ENCODE results near the gene STXBP6.

Gene STXBP6

DNA sequence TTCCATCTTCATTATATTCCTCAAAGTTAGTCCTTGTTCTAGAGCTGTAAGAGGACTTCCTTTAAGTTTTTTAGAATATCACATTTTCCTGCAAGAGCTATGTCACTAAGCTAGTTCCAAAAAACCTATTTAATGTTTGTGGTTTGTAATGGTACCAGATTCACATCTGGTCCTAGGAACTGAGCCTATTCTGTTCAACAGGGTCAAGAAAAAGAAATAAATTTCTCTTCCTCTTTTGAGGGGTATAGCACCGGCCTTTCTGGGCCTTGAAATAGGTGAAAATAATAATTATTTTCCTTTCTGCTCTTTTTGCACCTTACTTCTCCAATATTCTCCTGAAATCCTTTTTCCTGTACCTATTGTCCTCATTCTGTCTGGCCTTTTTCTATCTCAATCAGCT, 3.6 kb upstream of the STXBP6 start:
- no peaks in the 10 kb centered on the region for H3K27me3 ChIP-seq (ENCODE audit: control insufficient read depth in 2 of 2, insufficient read depth in 2 of 2, low read length in 2 of 2)
- no peak overlapping the region for H3K4me3 ChIP-seq (ENCODE audit: low read length in 2 of 2)
- no peak overlapping the region for H3K9ac ChIP-seq (ENCODE audit: low read depth in 1 of 2, low read length in 2 of 2)
- no peak overlapping the region for H3K27ac ChIP-seq (ENCODE audit: low read depth in 2 of 2, low read length in 2 of 2)
- peaks cover 8 to 23% of the 10 kb centered on the region in 2 donors for H3K4me1 ChIP-seq (ENCODE audit: control insufficient read depth in 2 of 2, insufficient read depth in 2 of 2, low read length in 2 of 2)
- no peaks in the 10 kb centered on the region for H3K36me3 ChIP-seq (ENCODE audit: control insufficient read depth in 2 of 2, insufficient read depth in 2 of 2, low read length in 2 of 2)
- no peaks in the 10 kb centered on the region for H3K9me3 ChIP-seq (ENCODE audit: control insufficient read depth in 2 of 2, low read length in 2 of 2)

DNA sequence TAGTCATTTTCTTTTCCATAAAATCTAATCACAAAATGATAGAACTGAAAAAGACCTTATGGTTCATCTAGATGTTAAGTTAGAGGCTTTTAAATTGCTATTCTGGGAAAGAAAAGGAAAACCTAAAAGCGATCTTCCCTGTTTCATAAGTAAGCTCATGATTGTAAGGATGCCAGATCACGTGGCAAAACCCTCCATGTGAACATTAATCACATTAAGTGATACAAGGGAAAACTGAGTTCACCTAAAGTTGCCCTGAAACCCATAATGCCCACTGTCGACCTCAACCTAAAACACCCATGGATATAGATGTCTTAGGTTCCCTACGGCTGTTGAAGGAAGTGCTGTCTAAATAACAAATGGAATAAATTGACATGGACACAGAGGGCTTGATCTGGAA, 3.0 kb upstream of the STXBP6 start:
- no peaks in the 10 kb centered on the region for H3K9me3 ChIP-seq (ENCODE audit: control insufficient read depth in 2 of 2, low read length in 2 of 2)
- no peaks in the 10 kb centered on the region for H3K27me3 ChIP-seq (ENCODE audit: control insufficient read depth in 2 of 2, insufficient read depth in 2 of 2, low read length in 2 of 2)
- H3K9ac ChIP-seq (ENCODE audit: low read depth in 1 of 2, low read length in 2 of 2), result no peak overlapping the region
- no peaks in the 10 kb centered on the region for H3K36me3 ChIP-seq (ENCODE audit: control insufficient read depth in 2 of 2, insufficient read depth in 2 of 2, low read length in 2 of 2)
- no peak overlapping the region for H3K27ac ChIP-seq (ENCODE audit: low read depth in 2 of 2, low read length in 2 of 2)
- no peak overlapping the region for H3K4me3 ChIP-seq (ENCODE audit: low read length in 2 of 2)
- H3K4me1 ChIP-seq (ENCODE audit: control insufficient read depth in 2 of 2, insufficient read depth in 2 of 2, low read length in 2 of 2), result peaks cover 11 to 28% of the 10 kb centered on the region in 2 donors

DNA sequence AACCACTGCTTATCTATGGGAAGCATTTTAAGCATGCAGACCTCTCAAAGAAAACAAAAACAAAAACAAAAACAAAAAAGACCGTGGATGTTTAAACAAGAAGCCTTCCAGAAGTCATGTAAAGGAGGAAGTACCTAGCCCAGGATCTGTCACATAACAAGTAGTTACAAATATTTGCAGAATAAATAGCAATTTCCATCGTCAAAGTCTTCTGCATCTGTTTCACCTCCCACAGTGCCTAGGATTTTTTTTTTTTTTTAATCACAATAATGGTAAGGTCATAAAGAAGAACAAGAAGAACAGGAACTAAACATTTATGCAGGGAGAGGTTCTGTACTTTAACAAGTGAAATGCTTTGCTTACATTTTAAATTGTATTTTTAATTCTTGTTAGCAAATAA, 2.4 kb upstream of the STXBP6 start:
- Histone ChIP-seq H3K4me1 (ENCODE audit: control insufficient read depth in 2 of 2, insufficient read depth in 2 of 2, low read length in 2 of 2) (peaks cover 11 to 28% of the 10 kb centered on the region in 2 donors), H3K27ac (ENCODE audit: low read depth in 2 of 2, low read length in 2 of 2) (peak overlapping the region; percentile 13 to 50), H3K9ac (ENCODE audit: low read depth in 1 of 2, low read length in 2 of 2) (no peak overlapping the region), H3K27me3 (ENCODE audit: control insufficient read depth in 2 of 2, insufficient read depth in 2 of 2, low read length in 2 of 2) (no peaks in the 10 kb centered on the region), H3K36me3 (ENCODE audit: control insufficient read depth in 2 of 2, insufficient read depth in 2 of 2, low read length in 2 of 2) (no peaks in the 10 kb centered on the region), H3K4me3 (ENCODE audit: low read length in 2 of 2) (no peak overlapping the region), H3K9me3 (ENCODE audit: control insufficient read depth in 2 of 2, low read length in 2 of 2) (no peaks in the 10 kb centered on the region)

DNA sequence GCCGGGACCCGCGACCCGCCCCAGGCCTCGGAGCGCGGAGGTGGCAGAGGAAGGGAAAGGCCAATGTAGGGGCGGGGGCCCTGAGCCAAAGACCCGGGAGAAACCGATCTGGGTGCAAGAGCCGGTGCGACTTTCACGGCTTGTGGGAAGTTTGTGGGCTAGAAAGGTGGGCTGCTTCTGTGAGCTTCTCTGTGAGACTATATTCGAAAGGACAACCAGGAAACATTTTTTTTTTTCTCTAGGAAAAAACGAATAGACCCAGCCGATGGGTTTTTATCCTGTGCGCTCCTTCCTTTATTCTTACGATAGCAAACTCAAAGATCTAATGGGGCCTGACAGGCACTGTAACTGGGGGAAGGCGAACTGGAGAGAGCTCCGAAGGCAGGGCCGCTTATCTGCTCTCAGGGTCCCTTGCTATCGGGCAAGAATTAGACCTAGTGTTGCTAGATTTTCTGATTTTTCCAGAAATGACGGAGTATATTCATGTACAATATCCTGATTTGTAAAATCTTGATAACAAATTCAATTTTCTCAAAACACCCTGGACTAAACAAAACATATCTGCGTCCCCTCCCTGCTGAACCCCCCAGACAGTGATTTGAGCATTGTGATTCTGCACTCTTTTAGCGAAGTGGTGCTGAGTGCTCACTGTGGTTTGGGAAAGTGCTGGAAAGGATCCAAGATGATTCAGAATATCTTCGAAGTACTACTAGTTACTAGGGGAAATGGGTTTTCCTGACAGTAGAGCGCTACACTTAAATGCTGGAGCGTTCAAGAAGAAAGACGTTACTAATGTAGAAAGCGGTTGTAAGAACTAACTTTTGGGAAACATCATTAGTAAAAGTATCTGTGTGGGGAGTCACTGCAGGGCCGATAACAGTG, 563 bp upstream of the STXBP6 start:
- H3K36me3 ChIP-seq (ENCODE audit: control insufficient read depth in 2 of 2, insufficient read depth in 2 of 2, low read length in 2 of 2), result no peaks in the 10 kb centered on the region
- peaks cover 11 to 28% of the 10 kb centered on the region in 2 donors for H3K4me1 ChIP-seq (ENCODE audit: control insufficient read depth in 2 of 2, insufficient read depth in 2 of 2, low read length in 2 of 2)
- H3K9ac ChIP-seq (ENCODE audit: low read depth in 1 of 2, low read length in 2 of 2), result peak overlapping the region; percentile 71 to 76
- no peaks in the 10 kb centered on the region for H3K27me3 ChIP-seq (ENCODE audit: control insufficient read depth in 2 of 2, insufficient read depth in 2 of 2, low read length in 2 of 2)
- H3K9me3 ChIP-seq (ENCODE audit: control insufficient read depth in 2 of 2, low read length in 2 of 2), result no peaks in the 10 kb centered on the region
- peak overlapping the region; percentile 63 to 69 for H3K27ac ChIP-seq (ENCODE audit: low read depth in 2 of 2, low read length in 2 of 2)
- H3K4me3 ChIP-seq (ENCODE audit: low read length in 2 of 2), result peak overlapping the region; percentile 73 to 77

DNA sequence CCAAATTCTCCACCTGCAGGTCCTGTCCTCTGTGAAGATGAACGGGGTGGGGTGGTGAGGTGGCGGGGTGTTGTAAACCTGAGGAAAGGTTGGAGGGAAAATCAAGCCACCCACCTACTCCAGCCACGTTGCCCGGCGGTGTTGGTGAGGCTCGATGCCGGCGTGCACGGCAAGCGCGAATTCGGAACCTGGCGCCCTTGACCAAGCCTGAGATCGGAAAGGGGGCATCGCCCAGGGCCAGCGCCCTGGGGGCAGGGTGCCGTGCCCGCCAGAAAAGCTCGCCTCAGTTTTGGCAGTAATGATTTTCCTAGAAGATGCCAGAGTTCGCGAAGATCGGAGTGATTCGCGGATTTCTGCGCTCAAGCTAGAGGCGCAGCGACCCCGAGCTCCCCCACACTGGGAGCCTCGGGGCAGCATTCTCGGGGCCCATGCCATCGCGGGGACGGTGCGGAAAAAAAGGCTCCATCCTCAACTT, 817 bp downstream of the STXBP6 start:
- Histone ChIP-seq H3K4me3 (ENCODE audit: low read length in 2 of 2) (peak overlapping the region; percentile 77 to 78), H3K36me3 (ENCODE audit: control insufficient read depth in 2 of 2, insufficient read depth in 2 of 2, low read length in 2 of 2) (no peaks in the 10 kb centered on the region), H3K27me3 (ENCODE audit: control insufficient read depth in 2 of 2, insufficient read depth in 2 of 2, low read length in 2 of 2) (no peaks in the 10 kb centered on the region), H3K4me1 (ENCODE audit: control insufficient read depth in 2 of 2, insufficient read depth in 2 of 2, low read length in 2 of 2) (peaks cover 11 to 23% of the 10 kb centered on the region in 2 donors), H3K27ac (ENCODE audit: low read depth in 2 of 2, low read length in 2 of 2) (peak overlapping the region; percentile 9 to 63), H3K9ac (ENCODE audit: low read depth in 1 of 2, low read length in 2 of 2) (peak overlapping the region; percentile 64 to 76), H3K9me3 (ENCODE audit: control insufficient read depth in 2 of 2, low read length in 2 of 2) (no peaks in the 10 kb centered on the region)

DNA sequence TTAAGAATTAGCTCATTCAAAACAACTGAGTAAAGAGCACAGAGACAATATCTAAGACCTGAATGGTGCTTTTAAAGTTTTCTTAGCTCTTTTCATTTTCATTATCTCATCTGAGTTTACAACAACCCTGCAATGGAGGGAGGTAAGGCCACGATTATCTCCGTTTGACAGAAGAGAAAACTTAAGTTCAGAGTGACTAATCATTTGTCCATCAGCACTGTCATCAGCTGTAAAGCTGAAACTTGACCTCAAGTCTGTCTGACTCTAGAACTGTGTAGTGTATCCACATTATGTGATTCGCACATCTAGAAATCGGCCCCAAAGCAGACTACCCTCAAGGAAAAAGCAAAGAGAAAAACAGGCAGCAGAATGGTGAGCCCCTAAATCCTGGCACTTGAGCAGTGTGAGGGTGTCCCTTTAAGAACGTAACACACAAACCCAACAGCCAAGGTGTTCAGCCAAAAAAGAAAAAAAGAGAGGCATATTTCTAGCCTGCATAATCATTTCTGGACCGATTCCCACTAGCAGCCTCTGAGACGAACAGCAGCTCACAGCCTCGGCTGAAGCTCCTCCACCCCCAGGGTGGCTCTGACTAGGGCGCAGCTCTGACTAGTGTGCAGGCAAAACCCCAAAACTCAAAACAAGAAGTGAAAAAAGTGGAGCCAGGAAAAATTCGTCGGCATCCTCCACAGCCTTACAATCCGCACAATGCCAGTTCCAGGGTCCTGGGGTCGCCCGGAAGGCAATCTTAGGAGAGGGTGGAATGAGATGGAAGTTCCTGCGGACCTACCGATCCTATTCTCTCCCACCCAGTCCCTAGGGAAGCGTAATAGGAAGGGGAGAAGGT, 1.6 kb downstream of the STXBP6 start:
- Histone ChIP-seq H3K36me3 (ENCODE audit: control insufficient read depth in 2 of 2, insufficient read depth in 2 of 2, low read length in 2 of 2) (no peaks in the 10 kb centered on the region), H3K27ac (ENCODE audit: low read depth in 2 of 2, low read length in 2 of 2) (peak overlapping the region; percentile 9 to 45), H3K4me3 (ENCODE audit: low read length in 2 of 2) (peak overlapping the region; percentile 77 to 78), H3K27me3 (ENCODE audit: control insufficient read depth in 2 of 2, insufficient read depth in 2 of 2, low read length in 2 of 2) (no peaks in the 10 kb centered on the region), H3K9ac (ENCODE audit: low read depth in 1 of 2, low read length in 2 of 2) (peak overlapping the region; percentile 64 to 76), H3K9me3 (ENCODE audit: control insufficient read depth in 2 of 2, low read length in 2 of 2) (no peaks in the 10 kb centered on the region), H3K4me1 (ENCODE audit: control insufficient read depth in 2 of 2, insufficient read depth in 2 of 2, low read length in 2 of 2) (peaks cover 11 to 23% of the 10 kb centered on the region in 2 donors)

DNA sequence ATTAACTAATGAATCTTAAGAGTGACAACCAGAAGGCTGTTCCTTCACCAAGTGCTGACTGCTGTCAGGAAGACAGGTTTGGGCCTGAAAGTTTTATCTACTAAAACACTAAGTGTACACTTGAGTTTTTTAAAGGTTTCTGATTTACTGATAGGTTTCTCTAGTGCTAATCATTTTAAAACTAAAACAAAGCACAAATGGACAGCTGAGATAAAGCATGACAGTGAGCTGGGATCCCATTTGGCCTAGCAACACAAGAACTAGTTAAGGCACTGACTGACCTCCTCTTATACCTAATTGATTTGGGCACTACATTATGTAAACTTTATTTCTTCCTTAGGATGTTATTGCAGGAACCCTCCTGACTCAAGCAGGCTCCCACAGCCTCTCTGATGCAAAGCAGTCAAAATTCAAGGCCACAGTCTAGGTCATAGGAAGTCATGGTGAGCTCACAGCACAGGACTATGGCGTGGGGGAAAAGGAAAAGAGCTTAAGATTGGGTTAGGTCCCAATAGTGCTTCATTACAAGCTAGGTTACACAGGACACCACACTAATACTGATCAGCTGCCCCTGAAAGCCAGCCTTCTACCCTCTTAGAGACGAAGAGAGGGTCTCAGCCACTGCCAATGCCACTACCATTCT, 3.5 kb downstream of the STXBP6 start:
- peaks cover 17 to 34% of the 10 kb centered on the region in 2 donors for H3K4me1 ChIP-seq (ENCODE audit: control insufficient read depth in 2 of 2, insufficient read depth in 2 of 2, low read length in 2 of 2)
- H3K4me3 ChIP-seq (ENCODE audit: low read length in 2 of 2), result no peak overlapping the region
- no peaks in the 10 kb centered on the region for H3K36me3 ChIP-seq (ENCODE audit: control insufficient read depth in 2 of 2, insufficient read depth in 2 of 2, low read length in 2 of 2)
- H3K27me3 ChIP-seq (ENCODE audit: control insufficient read depth in 2 of 2, insufficient read depth in 2 of 2, low read length in 2 of 2), result no peaks in the 10 kb centered on the region
- no peak overlapping the region for H3K9ac ChIP-seq (ENCODE audit: low read depth in 1 of 2, low read length in 2 of 2)
- no peak overlapping the region for H3K27ac ChIP-seq (ENCODE audit: low read depth in 2 of 2, low read length in 2 of 2)
- H3K9me3 ChIP-seq (ENCODE audit: control insufficient read depth in 2 of 2, low read length in 2 of 2), result no peaks in the 10 kb centered on the region

DNA sequence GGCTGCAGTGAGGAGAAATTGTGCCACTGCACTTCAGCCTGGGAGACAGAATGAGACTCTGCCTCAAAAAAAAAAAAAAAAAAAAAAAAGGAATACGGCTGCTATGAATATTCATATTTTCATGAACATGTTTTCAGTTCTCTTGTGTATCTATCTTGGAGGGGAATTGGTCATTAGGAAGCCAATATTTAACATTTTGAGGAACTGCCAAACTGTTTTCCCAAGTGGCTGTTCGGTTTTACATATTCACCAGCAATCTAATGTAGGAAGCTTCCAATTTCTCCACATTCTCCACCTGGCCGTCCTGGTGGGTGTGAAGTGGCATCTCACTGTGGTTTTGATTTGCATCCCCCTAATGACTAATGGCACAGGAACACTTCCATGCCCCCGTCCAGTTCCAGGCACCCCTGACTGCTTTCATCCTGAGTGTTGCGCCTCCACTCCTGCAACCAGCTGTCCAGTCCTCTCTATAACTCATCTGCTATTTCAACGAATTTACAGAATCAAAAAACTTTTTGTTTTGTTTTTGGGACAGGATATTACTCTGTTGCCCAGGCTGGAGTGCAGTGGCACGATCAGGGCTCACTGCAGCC, 5.7 kb downstream of the STXBP6 start:
- no peaks in the 10 kb centered on the region for H3K36me3 ChIP-seq (ENCODE audit: control insufficient read depth in 2 of 2, insufficient read depth in 2 of 2, low read length in 2 of 2)
- peaks cover 17 to 25% of the 10 kb centered on the region in 2 donors for H3K4me1 ChIP-seq (ENCODE audit: control insufficient read depth in 2 of 2, insufficient read depth in 2 of 2, low read length in 2 of 2)
- no peak overlapping the region for H3K9ac ChIP-seq (ENCODE audit: low read depth in 1 of 2, low read length in 2 of 2)
- no peaks in the 10 kb centered on the region for H3K27me3 ChIP-seq (ENCODE audit: control insufficient read depth in 2 of 2, insufficient read depth in 2 of 2, low read length in 2 of 2)
- no peaks in the 10 kb centered on the region for H3K9me3 ChIP-seq (ENCODE audit: control insufficient read depth in 2 of 2, low read length in 2 of 2)
- H3K4me3 ChIP-seq (ENCODE audit: low read length in 2 of 2), result no peak overlapping the region
- H3K27ac ChIP-seq (ENCODE audit: low read depth in 2 of 2, low read length in 2 of 2), result no peak overlapping the region

DNA sequence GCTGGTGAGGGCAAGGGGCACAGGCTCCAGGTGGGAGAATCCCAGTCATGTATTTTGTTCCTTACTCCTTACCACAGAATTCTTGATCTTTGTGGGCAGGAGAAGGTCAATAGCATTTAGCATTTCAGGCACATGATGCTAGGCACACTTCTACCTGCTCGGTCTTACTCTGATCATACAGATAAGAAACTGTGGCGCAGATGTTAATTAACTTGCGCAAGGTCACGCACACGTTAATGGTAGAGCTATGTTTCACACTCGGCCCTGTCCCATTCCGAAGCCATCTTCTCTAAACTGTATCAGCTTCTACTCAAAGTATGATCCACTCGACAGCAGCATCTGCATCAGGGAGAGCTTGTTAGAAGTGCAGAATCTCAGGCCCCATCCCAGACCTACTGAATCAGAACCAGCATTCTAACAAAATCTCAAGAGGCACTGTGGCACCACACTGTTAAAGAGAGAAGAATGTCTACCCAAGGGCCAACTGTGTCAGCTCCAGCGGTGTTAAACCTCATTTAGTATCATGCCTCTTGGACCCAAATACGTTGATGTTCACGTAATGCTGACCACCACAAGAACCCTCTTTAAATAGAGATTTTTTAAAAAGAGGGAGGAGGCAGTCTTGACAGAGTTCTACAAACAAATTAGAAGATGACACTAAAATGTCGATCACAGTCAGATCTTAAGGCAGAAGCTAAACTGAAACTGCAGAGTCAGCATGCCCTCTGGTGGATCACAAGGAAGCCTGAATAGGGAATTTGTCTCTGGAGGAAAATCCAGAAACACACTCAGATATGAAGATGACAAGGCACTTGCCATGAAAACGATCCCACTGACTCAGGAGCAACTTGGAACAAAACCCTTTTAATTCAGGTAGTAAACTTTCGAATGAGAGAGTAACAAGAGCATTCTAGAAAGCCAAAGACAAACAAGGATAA, 7.3 kb downstream of the STXBP6 start:
- peak overlapping the region; percentile 15 to 41 for H3K4me3 ChIP-seq (ENCODE audit: low read length in 2 of 2)
- H3K4me1 ChIP-seq (ENCODE audit: control insufficient read depth in 2 of 2, insufficient read depth in 2 of 2, low read length in 2 of 2), result peaks cover 10 to 16% of the 10 kb centered on the region in 2 donors
- no peaks in the 10 kb centered on the region for H3K9me3 ChIP-seq (ENCODE audit: control insufficient read depth in 2 of 2, low read length in 2 of 2)
- no peaks in the 10 kb centered on the region for H3K27me3 ChIP-seq (ENCODE audit: control insufficient read depth in 2 of 2, insufficient read depth in 2 of 2, low read length in 2 of 2)
- H3K27ac ChIP-seq (ENCODE audit: low read depth in 2 of 2, low read length in 2 of 2), result peak overlapping the region; percentile 66 to 80
- no peak overlapping the region for H3K9ac ChIP-seq (ENCODE audit: low read depth in 1 of 2, low read length in 2 of 2)
- H3K36me3 ChIP-seq (ENCODE audit: control insufficient read depth in 2 of 2, insufficient read depth in 2 of 2, low read length in 2 of 2), result no peaks in the 10 kb centered on the region

Measured in mucosa of rectum (tissue), 2 donors.